ENCODE results near the gene RNF166. TPM values are rescaled to one million over a fixed set of nuclear protein-coding genes. Genes with fewer than 3 reads are reported as not detected.

The RNF166 gene
- polyA plus RNA-seq, 2 donors = 5.2 to 11.7 TPM

- Histone ChIP-seq H3K4me3 (ENCODE audit: low read depth in 1 of 2, low read length in 2 of 2) (no peak overlapping the region), H3K36me3 (ENCODE audit: control insufficient read depth in 2 of 2, insufficient read depth in 2 of 2, low read length in 1 of 2) (peaks cover 10 to 69% of the 10 kb centered on the region in 2 donors)
Observed at GRCh38 chr16:88725609-88726407, 19.6 kb upstream of the RNF166 start.

GRCh38 chr16:88724855-88725555 lies 18.8 kb upstream of the RNF166 start:
- Histone ChIP-seq H3K27me3 (ENCODE audit: control insufficient read depth in 1 of 2, insufficient read depth in 2 of 2, low read length in 2 of 2) (no peaks in the 10 kb centered on the region), H3K36me3 (ENCODE audit: control insufficient read depth in 2 of 2, insufficient read depth in 2 of 2, low read length in 1 of 2) (peaks cover 14 to 70% of the 10 kb centered on the region in 2 donors), H3K27ac (ENCODE audit: low read depth in 2 of 2, low read length in 1 of 2) (no peak overlapping the region), H3K9me3 (ENCODE audit: control insufficient read depth in 2 of 2, insufficient read depth in 1 of 2, low read depth in 1 of 2, low read length in 1 of 2) (no peaks in the 10 kb centered on the region), H3K4me3 (ENCODE audit: low read depth in 1 of 2, low read length in 2 of 2) (no peak overlapping the region), H3K4me1 (ENCODE audit: control insufficient read depth in 2 of 2, insufficient read depth in 2 of 2, low read length in 1 of 2) (no peaks in the 10 kb centered on the region)
- WGBS, 2 donors = 86 to 87% methylated on average over 27 to 31 of the region's 31 CpGs

More at GRCh38 chr16:88725609-88726407, 19.6 kb upstream of the RNF166 start:
- WGBS, 2 donors = 85 to 87% methylated on average over 32 of the region's 32 CpGs
- Histone ChIP-seq H3K9me3 (ENCODE audit: control insufficient read depth in 2 of 2, insufficient read depth in 1 of 2, low read depth in 1 of 2, low read length in 1 of 2) (no peaks in the 10 kb centered on the region), H3K27ac (ENCODE audit: low read depth in 2 of 2, low read length in 1 of 2) (no peak overlapping the region), H3K27me3 (ENCODE audit: control insufficient read depth in 1 of 2, insufficient read depth in 2 of 2, low read length in 2 of 2) (no peaks in the 10 kb centered on the region), H3K4me1 (ENCODE audit: control insufficient read depth in 2 of 2, insufficient read depth in 2 of 2, low read length in 1 of 2) (no peaks in the 10 kb centered on the region)

GRCh38 chr16:88723911-88724310 lies 17.7 kb upstream of the RNF166 start:
- peaks cover 16 to 81% of the 10 kb centered on the region in 2 donors for H3K36me3 ChIP-seq (ENCODE audit: control insufficient read depth in 2 of 2, insufficient read depth in 2 of 2, low read length in 1 of 2)
- H3K27ac ChIP-seq (ENCODE audit: low read depth in 2 of 2, low read length in 1 of 2) = no peak overlapping the region
- H3K9me3 ChIP-seq (ENCODE audit: control insufficient read depth in 2 of 2, insufficient read depth in 1 of 2, low read depth in 1 of 2, low read length in 1 of 2) = no peaks in the 10 kb centered on the region
- H3K4me1 ChIP-seq (ENCODE audit: control insufficient read depth in 2 of 2, insufficient read depth in 2 of 2, low read length in 1 of 2) = no peaks in the 10 kb centered on the region
- no peak overlapping the region for H3K4me3 ChIP-seq (ENCODE audit: low read depth in 1 of 2, low read length in 2 of 2)
- H3K27me3 ChIP-seq (ENCODE audit: control insufficient read depth in 1 of 2, insufficient read depth in 2 of 2, low read length in 2 of 2) = no peaks in the 10 kb centered on the region
- 93 to 95% methylated on average over 16 to 17 of the region's 17 CpGs for WGBS, 2 donors

DNA sequence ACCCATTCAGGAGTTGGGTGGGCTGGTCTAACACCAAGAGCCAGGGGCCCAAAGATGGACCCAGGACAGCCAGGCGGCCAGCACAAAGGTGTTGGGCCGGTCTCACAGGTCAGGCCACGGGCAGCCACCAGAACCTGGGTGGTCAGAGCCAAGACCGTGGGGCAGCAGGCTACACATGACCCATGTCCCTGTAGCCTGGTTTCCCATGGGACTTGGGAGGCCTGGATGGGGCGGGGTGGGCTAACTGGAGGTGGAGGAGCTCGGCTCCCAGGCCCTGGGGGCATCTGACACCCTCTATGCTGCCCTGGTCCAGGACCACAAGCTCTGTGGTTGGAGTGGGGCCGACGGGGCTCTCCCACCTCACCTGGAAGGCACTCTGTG lies 17.3 kb upstream of the RNF166 start:
- peaks cover 16 to 83% of the 10 kb centered on the region in 2 donors for H3K36me3 ChIP-seq (ENCODE audit: control insufficient read depth in 2 of 2, insufficient read depth in 2 of 2, low read length in 1 of 2)
- no peaks in the 10 kb centered on the region for H3K27me3 ChIP-seq (ENCODE audit: control insufficient read depth in 1 of 2, insufficient read depth in 2 of 2, low read length in 2 of 2)
- no peaks in the 10 kb centered on the region for H3K9me3 ChIP-seq (ENCODE audit: control insufficient read depth in 2 of 2, insufficient read depth in 1 of 2, low read depth in 1 of 2, low read length in 1 of 2)
- no peak overlapping the region for H3K27ac ChIP-seq (ENCODE audit: low read depth in 2 of 2, low read length in 1 of 2)
- WGBS, 2 donors = 83 to 87% methylated on average over 8 of the region's 8 CpGs
- no peak overlapping the region for H3K4me3 ChIP-seq (ENCODE audit: low read depth in 1 of 2, low read length in 2 of 2)
- H3K4me1 ChIP-seq (ENCODE audit: control insufficient read depth in 2 of 2, insufficient read depth in 2 of 2, low read length in 1 of 2) = no peaks in the 10 kb centered on the region

DNA sequence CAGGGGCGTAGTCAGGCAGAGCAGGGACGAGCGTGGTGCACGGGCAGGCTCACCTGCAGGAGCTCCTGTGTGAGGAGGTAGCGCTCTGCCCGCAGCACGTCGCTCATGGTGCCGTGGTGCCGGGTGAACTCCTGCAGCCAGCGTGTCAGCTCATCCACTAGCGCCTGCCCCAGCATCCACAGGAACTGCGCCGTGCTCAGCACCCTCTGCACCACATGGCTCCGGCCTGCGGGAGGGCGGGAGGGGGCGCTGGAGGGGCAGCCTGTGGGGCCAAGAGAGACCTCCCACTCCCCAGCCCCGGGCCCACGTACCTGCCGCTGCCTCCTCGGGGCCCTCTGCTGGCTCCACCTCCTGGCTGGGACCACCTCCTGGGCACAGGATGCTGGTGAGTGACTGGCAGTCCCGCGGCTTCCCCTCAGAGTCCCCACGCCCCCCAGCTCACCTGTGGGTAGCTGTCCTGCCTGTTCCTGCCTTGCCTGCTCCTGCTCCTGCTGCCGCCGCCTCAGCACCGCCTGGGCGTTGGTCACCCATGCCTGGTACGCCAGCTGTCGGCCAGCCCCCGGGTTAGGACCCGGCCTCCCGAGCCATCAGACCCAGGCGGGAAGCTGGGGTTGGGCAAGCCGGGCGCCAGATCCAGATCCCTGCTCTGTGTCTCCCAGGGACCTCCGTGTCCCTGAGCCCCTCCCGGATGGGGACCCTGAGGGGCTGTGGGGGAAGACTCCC lies 16.7 kb upstream of the RNF166 start:
- Histone ChIP-seq H3K4me1 (ENCODE audit: control insufficient read depth in 2 of 2, insufficient read depth in 2 of 2, low read length in 1 of 2) (no peaks in the 10 kb centered on the region), H3K27me3 (ENCODE audit: control insufficient read depth in 1 of 2, insufficient read depth in 2 of 2, low read length in 2 of 2) (no peaks in the 10 kb centered on the region), H3K36me3 (ENCODE audit: control insufficient read depth in 2 of 2, insufficient read depth in 2 of 2, low read length in 1 of 2) (peaks cover 16 to 87% of the 10 kb centered on the region in 2 donors), H3K4me3 (ENCODE audit: low read depth in 1 of 2, low read length in 2 of 2) (no peak overlapping the region), H3K27ac (ENCODE audit: low read depth in 2 of 2, low read length in 1 of 2) (no peak overlapping the region), H3K9me3 (ENCODE audit: control insufficient read depth in 2 of 2, insufficient read depth in 1 of 2, low read depth in 1 of 2, low read length in 1 of 2) (no peaks in the 10 kb centered on the region)
- WGBS, 2 donors = 93 to 94% methylated on average over 37 to 39 of the region's 39 CpGs

DNA sequence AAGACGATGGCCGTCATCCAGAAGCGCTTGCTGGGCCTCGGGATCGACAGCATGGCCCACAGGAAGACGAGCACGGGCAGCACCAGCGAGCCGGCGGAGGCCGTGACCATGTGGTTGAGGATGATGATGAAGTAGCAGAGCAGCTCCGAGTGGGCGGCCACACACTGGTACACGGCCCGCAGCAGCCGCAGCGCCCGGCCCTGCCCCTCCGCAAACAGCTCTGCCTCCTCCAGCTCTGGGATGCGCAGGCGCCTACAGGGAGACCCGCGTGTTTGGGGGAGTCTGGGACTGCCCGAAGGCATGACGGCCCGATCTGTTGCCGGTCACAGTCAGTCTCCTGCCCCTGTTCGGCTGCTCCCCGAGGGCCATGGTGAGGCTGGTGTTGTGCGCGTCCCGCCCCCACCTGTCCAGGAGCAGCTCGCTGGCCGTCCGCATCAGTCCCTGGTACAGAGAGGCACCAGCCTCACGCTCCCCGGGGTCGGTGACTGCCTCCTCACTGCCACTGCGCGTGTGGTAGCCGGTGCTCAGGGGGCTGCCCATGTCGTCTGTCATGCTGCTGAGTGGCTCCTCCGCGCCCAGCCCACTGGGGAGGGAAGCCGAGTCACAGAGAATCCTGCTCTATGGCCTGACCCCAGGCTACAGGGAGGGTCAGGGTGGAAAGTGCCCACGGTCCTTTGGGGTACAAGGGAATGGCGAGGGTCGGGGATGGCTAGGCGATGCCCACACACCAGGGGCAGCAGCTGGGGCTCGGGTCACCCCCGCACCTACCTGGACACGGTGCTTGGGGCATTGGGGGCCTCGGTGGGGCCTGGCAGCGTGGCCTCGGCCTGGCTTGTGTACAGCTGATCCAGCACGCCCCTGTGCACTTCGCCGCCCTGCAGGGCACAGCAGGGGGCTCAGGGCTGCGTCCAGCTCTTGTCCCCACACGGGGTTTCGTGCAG lies 15.9 kb upstream of the RNF166 start:
- WGBS, 2 donors = 94 to 95% methylated on average over 57 to 61 of the region's 61 CpGs

DNA sequence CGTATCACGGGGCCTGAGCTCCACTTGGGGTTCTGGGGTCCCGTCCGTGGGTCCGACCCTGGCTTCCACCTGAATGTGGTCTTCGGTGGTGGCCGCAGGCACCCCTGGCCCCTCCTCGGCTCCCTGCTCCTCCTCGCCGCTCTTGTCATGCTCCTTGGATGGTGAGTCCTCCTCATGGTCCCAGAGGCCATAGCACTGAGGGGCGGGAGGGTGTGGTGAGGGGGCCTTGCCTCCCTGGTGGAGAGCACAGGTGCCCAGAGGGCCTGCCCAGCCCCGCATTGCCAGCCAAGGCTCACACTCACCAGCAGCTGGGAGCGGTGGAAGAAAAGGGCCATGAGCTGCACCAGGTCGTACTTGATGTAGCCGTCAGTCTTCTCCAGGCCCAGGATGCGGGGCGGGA lies 15.0 kb upstream of the RNF166 start:
- peaks cover 17 to 83% of the 10 kb centered on the region in 2 donors for H3K36me3 ChIP-seq (ENCODE audit: control insufficient read depth in 2 of 2, insufficient read depth in 2 of 2, low read length in 1 of 2)
- no peak overlapping the region for H3K27ac ChIP-seq (ENCODE audit: low read depth in 2 of 2, low read length in 1 of 2)
- H3K9me3 ChIP-seq (ENCODE audit: control insufficient read depth in 2 of 2, insufficient read depth in 1 of 2, low read depth in 1 of 2, low read length in 1 of 2) = no peaks in the 10 kb centered on the region
- no peaks in the 10 kb centered on the region for H3K27me3 ChIP-seq (ENCODE audit: control insufficient read depth in 1 of 2, insufficient read depth in 2 of 2, low read length in 2 of 2)
- 94 to 97% methylated on average over 17 of the region's 17 CpGs for WGBS, 2 donors
- H3K4me3 ChIP-seq (ENCODE audit: low read depth in 1 of 2, low read length in 2 of 2) = no peak overlapping the region
- no peaks in the 10 kb centered on the region for H3K4me1 ChIP-seq (ENCODE audit: control insufficient read depth in 2 of 2, insufficient read depth in 2 of 2, low read length in 1 of 2)

More for the DNA sequence above, 15.9 kb upstream of the RNF166 start:
- H3K4me1 ChIP-seq (ENCODE audit: control insufficient read depth in 2 of 2, insufficient read depth in 2 of 2, low read length in 1 of 2) = no peaks in the 10 kb centered on the region
- H3K4me3 ChIP-seq (ENCODE audit: low read depth in 1 of 2, low read length in 2 of 2) = no peak overlapping the region
- H3K27me3 ChIP-seq (ENCODE audit: control insufficient read depth in 1 of 2, insufficient read depth in 2 of 2, low read length in 2 of 2) = no peaks in the 10 kb centered on the region
- H3K27ac ChIP-seq (ENCODE audit: low read depth in 2 of 2, low read length in 1 of 2) = no peak overlapping the region
- no peaks in the 10 kb centered on the region for H3K9me3 ChIP-seq (ENCODE audit: control insufficient read depth in 2 of 2, insufficient read depth in 1 of 2, low read depth in 1 of 2, low read length in 1 of 2)
- H3K36me3 ChIP-seq (ENCODE audit: control insufficient read depth in 2 of 2, insufficient read depth in 2 of 2, low read length in 1 of 2) = peaks cover 16 to 83% of the 10 kb centered on the region in 2 donors

DNA sequence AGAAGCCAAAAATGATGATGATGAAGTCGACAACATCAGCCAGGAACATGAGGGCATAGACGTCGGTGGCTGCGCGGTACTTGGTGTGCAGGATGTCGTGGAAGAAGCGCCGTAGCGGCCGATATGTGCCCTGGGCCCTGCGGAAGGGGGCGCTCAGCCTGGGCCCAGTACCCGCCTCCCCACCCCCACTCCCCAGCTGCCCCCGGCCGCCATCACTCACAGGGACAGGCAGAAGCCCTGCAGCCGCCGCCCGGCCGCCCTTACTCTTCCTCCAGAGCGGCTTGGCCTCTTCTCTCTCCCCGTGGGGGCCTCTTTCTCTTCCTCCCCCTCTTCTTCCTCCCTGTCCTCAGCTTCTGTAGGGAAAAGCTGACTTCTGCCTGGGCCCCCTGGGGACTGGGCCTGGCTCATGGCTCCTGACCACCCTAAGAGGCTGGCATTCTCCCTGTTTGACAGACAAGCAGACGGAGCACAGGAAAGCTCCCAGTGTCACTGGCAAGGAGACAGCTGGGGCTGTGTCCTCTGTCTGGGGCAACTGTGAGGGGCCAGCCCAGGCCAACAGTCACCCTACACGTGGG lies 14.3 kb upstream of the RNF166 start:
- Histone ChIP-seq H3K27me3 (ENCODE audit: control insufficient read depth in 1 of 2, insufficient read depth in 2 of 2, low read length in 2 of 2) (no peaks in the 10 kb centered on the region), H3K36me3 (ENCODE audit: control insufficient read depth in 2 of 2, insufficient read depth in 2 of 2, low read length in 1 of 2) (peaks cover 19 to 84% of the 10 kb centered on the region in 2 donors), H3K9me3 (ENCODE audit: control insufficient read depth in 2 of 2, insufficient read depth in 1 of 2, low read depth in 1 of 2, low read length in 1 of 2) (no peaks in the 10 kb centered on the region), H3K4me3 (ENCODE audit: low read depth in 1 of 2, low read length in 2 of 2) (no peak overlapping the region), H3K27ac (ENCODE audit: low read depth in 2 of 2, low read length in 1 of 2) (no peak overlapping the region), H3K4me1 (ENCODE audit: control insufficient read depth in 2 of 2, insufficient read depth in 2 of 2, low read length in 1 of 2) (no peaks in the 10 kb centered on the region)
- WGBS, 2 donors = 92 to 94% methylated on average over 23 of the region's 23 CpGs

All from esophagus (tissue), 2 donors.